DND-41 (cell line): ENCODE measurements around the gene DLGAP5.
A peak's percentile ranks its signal among the peaks of the same experiment; 100 is the strongest.

Source experiments
- ATAC-seq: fragments of 200-7000 bp; cut with Tn5 transposase; 3 replicates; pipeline ENCODE4 v1.9.1; 2021; ENCODE audit warnings: low read depth; ENCODE audit not compliant: insufficient read depth
- DNase-seq: peaks from one replicate; pipeline ENCODE4 v3.0.0-alpha.2; 2020
- H2AFZ ChIP-seq: 2 replicates; pipeline ENCODE4 v1.6.0; 2012; ENCODE audit warnings: low read depth, low read length
- H3K27ac ChIP-seq: 2 replicates; pipeline ENCODE4 v1.5.1; 2012; ENCODE audit warnings: low read length, inconsistent platforms
- H3K27me3 ChIP-seq: fragments of 200-600 bp; sonication (generic); 2 replicates; pipeline ENCODE4 v1.6.0; 2012; ENCODE audit warnings: low read length, mild to moderate bottlenecking, inconsistent platforms; ENCODE audit not compliant: insufficient read depth, poor library complexity
- H3K36me3 ChIP-seq: 2 replicates; pipeline ENCODE4 v1.5.1; 2012; ENCODE audit warnings: low read length, inconsistent platforms; ENCODE audit not compliant: insufficient read depth
- H3K4me1 ChIP-seq: 2 replicates; pipeline ENCODE4 v1.5.1; 2012; ENCODE audit warnings: mild to moderate bottlenecking, low read length; ENCODE audit not compliant: insufficient read depth
- H3K4me2 ChIP-seq: 2 replicates; pipeline ENCODE4 v1.6.0; 2012; ENCODE audit warnings: mild to moderate bottlenecking, moderate library complexity, low read length, inconsistent platforms; ENCODE audit not compliant: insufficient read depth
- H3K4me3 ChIP-seq, 2 experiments: fragments of 200-600 bp in 1 of 2; shearing (Covaris generic) in 1 of 2; 2 replicates each; pipeline ENCODE4 v1.5.1; 2012 to 2016; ENCODE audit warnings: inconsistent platforms in 2 of 2, low read length in 2 of 2, mild to moderate bottlenecking in 2 of 2, low read depth in 1 of 2, moderate library complexity in 1 of 2
- H3K79me2 ChIP-seq: 2 replicates; pipeline ENCODE4 v1.6.0; 2012; ENCODE audit warnings: low read length, inconsistent platforms; ENCODE audit not compliant: insufficient read depth
- H3K9ac ChIP-seq: 2 replicates; pipeline ENCODE4 v1.6.0; 2012; ENCODE audit warnings: low read depth, mild to moderate bottlenecking, inconsistent platforms, low read length, moderate library complexity
- H3K9me3 ChIP-seq: 2 replicates; pipeline ENCODE4 v1.5.1; 2012; ENCODE audit warnings: low read length, moderate library complexity, mild to moderate bottlenecking, inconsistent platforms; ENCODE audit not compliant: insufficient read depth, severe bottlenecking
- H4K20me1 ChIP-seq: 2 replicates; pipeline ENCODE4 v1.6.0; 2012; ENCODE audit warnings: low read length; ENCODE audit not compliant: insufficient read depth
- EZH2 ChIP-seq: IDR thresholded peaks from 3 replicates; pipeline ENCODE4 v1.6.1; 2012; ENCODE audit warnings: borderline replicate concordance, low read depth, mild to moderate bottlenecking, moderate library complexity, low read length, inconsistent platforms; ENCODE audit not compliant: severe bottlenecking
- TF ChIP-seq, protein P1 (sequence below): IDR thresholded peaks from 2 replicates; pipeline ENCODE4 v1.5.1; 2012; ENCODE audit warnings: borderline replicate concordance, low read length, moderate library complexity, mild to moderate bottlenecking; ENCODE audit not compliant: poor library complexity, severe bottlenecking; ENCODE audit errors: extremely low read depth

DLGAP5 gene

DNA sequence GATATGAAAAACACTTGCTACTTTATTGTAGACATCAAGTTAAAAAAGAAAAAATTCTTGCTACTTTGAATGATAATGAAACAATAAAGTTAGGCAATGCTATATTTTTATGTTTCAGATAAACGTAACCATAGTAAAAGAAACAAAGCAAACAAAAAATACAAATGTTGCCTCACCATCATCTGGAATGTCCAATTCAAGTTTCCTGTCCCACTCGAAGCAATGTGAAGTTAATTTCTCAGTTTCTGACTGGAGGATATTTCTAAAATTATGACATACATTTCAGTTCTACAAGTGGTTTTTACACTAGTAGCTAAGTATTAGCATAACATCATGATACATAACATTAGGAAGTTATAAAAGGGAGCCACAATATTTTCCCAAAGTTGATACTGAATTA lies 20.9 kb downstream of the DLGAP5 start:
- H3K27me3 ChIP-seq: no peaks in the 10 kb centered on the region
- TF ChIP-seq EZH2: no peak
- TF ChIP-seq, protein P1, sequence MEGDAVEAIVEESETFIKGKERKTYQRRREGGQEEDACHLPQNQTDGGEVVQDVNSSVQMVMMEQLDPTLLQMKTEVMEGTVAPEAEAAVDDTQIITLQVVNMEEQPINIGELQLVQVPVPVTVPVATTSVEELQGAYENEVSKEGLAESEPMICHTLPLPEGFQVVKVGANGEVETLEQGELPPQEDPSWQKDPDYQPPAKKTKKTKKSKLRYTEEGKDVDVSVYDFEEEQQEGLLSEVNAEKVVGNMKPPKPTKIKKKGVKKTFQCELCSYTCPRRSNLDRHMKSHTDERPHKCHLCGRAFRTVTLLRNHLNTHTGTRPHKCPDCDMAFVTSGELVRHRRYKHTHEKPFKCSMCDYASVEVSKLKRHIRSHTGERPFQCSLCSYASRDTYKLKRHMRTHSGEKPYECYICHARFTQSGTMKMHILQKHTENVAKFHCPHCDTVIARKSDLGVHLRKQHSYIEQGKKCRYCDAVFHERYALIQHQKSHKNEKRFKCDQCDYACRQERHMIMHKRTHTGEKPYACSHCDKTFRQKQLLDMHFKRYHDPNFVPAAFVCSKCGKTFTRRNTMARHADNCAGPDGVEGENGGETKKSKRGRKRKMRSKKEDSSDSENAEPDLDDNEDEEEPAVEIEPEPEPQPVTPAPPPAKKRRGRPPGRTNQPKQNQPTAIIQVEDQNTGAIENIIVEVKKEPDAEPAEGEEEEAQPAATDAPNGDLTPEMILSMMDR: no peak
- DNase-seq (no peak), ATAC-seq (no peak)
- no peaks in the 10 kb centered on the region for H3K79me2 ChIP-seq
- no peak overlapping the region for H3K9ac ChIP-seq
- no peak overlapping the region for H3K4me2 ChIP-seq
- H3K4me1 ChIP-seq: no peaks in the 10 kb centered on the region
- H3K36me3 ChIP-seq: peaks cover 77% of the 10 kb centered on the region
- no peaks in the 10 kb centered on the region for H3K9me3 ChIP-seq
- H4K20me1 ChIP-seq: no peaks in the 10 kb centered on the region
- no peak overlapping the region for H2AFZ ChIP-seq
- no peak overlapping the region for H3K27ac ChIP-seq
- no peak overlapping the region for H3K4me3 ChIP-seq

DNA sequence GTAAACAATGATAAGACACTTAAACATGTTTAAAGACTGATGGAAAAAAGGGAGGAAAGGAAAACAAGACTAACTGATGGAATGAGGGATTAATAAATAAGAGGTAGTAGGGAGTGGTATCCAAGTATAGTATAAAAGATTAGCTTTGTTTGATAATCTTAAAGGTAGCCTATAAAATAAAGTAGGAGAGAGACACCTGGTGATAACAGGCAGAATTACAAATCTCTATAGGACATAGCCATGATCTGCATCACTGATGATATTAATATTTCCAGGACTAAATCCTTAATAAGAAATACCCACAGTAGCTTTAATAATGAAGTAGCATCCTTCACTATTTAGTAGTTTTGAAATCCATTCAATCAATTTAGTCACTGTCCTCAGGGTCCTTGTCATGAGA lies 30.4 kb downstream of the DLGAP5 start:
- DNase-seq (no peak), ATAC-seq (no peak)
- TF ChIP-seq EZH2: no peak
- TF ChIP-seq, protein P1: peak; percentile 61
- Histone ChIP-seq H3K4me1 (no peaks in the 10 kb centered on the region), H3K9me3 (no peaks in the 10 kb centered on the region), H3K4me2 (no peak overlapping the region), H3K79me2 (no peaks in the 10 kb centered on the region; the same call in 1 of the 2 replicates), H3K9ac (no peak overlapping the region), H3K27me3 (no peaks in the 10 kb centered on the region), H3K36me3 (peaks cover 86% of the 10 kb centered on the region), H3K27ac (no peak overlapping the region), H2AFZ (no peak overlapping the region), H3K4me3 (no peak overlapping the region), H4K20me1 (no peaks in the 10 kb centered on the region)

DNA sequence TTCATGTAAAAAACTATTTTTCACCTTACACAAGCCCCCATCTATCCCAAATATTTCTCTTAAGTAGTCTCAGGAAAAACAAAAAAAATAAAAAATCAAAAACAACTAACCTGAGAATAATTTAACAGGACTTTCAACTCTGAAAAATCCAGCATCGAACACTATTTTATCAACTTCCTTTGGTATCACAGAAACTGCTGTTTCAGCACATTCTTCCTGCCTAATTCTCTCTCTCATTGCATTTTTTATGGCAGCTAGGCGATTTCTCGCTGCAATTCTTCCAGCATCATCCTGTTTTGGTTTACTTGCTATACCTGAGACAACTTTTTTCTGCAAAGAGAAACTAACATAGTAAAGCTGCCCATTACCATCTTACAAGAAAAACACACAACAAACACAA lies 33.0 kb downstream of the DLGAP5 start:
- Histone ChIP-seq H3K4me3 (no peak overlapping the region), H4K20me1 (no peaks in the 10 kb centered on the region), H3K4me2 (no peak overlapping the region), H3K27ac (no peak overlapping the region), H3K9ac (no peak overlapping the region), H3K36me3 (peaks cover 86% of the 10 kb centered on the region), H2AFZ (no peak overlapping the region), H3K4me1 (no peaks in the 10 kb centered on the region), H3K27me3 (no peaks in the 10 kb centered on the region), H3K79me2 (no peaks in the 10 kb centered on the region; the same call in 1 of the 2 replicates), H3K9me3 (no peaks in the 10 kb centered on the region)
- TF ChIP-seq, protein P1: no peak
- TF ChIP-seq EZH2: no peak
- no peak for DNase-seq
- no peak for ATAC-seq

DNA sequence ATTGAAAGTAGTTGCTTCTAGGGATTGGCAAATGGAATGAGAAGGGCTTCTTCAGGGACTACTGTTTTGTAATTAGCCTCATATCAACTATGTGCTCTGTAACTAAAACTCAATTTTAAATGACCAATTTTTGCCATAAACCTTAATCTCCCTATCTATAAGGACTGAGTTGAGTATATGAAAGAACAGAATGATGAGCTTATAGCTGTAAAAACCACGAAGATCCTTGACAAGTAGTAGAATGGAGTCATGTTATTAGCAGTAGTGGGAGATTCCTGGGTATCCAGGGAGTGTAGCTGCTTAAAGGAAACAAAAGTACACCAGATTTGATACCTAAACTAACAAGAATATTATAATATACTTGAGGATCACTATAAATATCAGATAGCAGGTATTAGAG lies 34.3 kb downstream of the DLGAP5 start:
- Histone ChIP-seq H3K9me3 (no peaks in the 10 kb centered on the region), H3K4me2 (no peak overlapping the region), H3K27ac (no peak overlapping the region), H2AFZ (no peak overlapping the region), H3K27me3 (no peaks in the 10 kb centered on the region), H3K4me3 (no peak overlapping the region), H4K20me1 (no peaks in the 10 kb centered on the region), H3K79me2 (no peaks in the 10 kb centered on the region; the same call in 1 of the 2 replicates), H3K36me3 (peaks cover 88% of the 10 kb centered on the region), H3K9ac (no peak overlapping the region), H3K4me1 (no peaks in the 10 kb centered on the region)
- TF ChIP-seq, protein P1: no peak
- no peak for TF ChIP-seq EZH2
- no peak for DNase-seq
- no peak for ATAC-seq
